ENCODE data around the gene CCNG1.

GRCh38 chr5:163440954-163441353, 3.6 kb downstream of the CCNG1 start:
- TF ChIP-seq CTCF (IDR thresholded peaks at IDR 0.05): no peak
- TF ChIP-seq POLR2AphosphoS5 (IDR thresholded peaks at IDR 0.05; ENCODE audit: low read depth, low read length): no peak
- no peak for TF ChIP-seq REST (IDR thresholded peaks at IDR 0.05; ENCODE audit: insufficient read depth in 1 of 2, low read depth in 2 of 2, low read length in 1 of 2)
- no peak for TF ChIP-seq TCF7L2 (IDR thresholded peaks at IDR 0.05; ENCODE audit: low read depth, low read length)

All from Panc1 (cell line).